Mucosa of stomach (tissue), 1 donor: ENCODE results near the gene KCNT2.

ENCODE experiments used
- H3K27me3 ChIP-seq: one replicate; pipeline ENCODE4 v1.7.0; 2013; ENCODE audit warnings: mild to moderate bottlenecking, low read length; ENCODE audit not compliant: control insufficient read depth, insufficient read depth
- H3K36me3 ChIP-seq: one replicate; pipeline ENCODE4 v1.7.0; 2013; ENCODE audit warnings: low read length; ENCODE audit not compliant: control insufficient read depth, insufficient read depth
- H3K4me1 ChIP-seq: one replicate; pipeline ENCODE4 v1.7.0; 2013; ENCODE audit warnings: mild to moderate bottlenecking, low read length; ENCODE audit not compliant: control insufficient read depth, insufficient read depth
- H3K4me3 ChIP-seq: one replicate; pipeline ENCODE4 v1.7.0; 2013; ENCODE audit warnings: low read length
- H3K9ac ChIP-seq: one replicate; pipeline ENCODE4 v1.7.0; 2013; ENCODE audit warnings: mild to moderate bottlenecking, low read length, moderate library complexity
- H3K9me3 ChIP-seq: one replicate; pipeline ENCODE4 v1.7.0; 2013; ENCODE audit warnings: mild to moderate bottlenecking, low read length, moderate library complexity; ENCODE audit not compliant: control insufficient read depth
- donor health status: Pancreatic carcinoma.

The KCNT2 gene

GRCh38 chr1:196380316-196380715, 227.9 kb downstream of the KCNT2 start:
- Histone ChIP-seq H3K9ac (no peak overlapping the region), H3K4me1 (no peaks in the 10 kb centered on the region), H3K4me3 (no peak overlapping the region)

DNA sequence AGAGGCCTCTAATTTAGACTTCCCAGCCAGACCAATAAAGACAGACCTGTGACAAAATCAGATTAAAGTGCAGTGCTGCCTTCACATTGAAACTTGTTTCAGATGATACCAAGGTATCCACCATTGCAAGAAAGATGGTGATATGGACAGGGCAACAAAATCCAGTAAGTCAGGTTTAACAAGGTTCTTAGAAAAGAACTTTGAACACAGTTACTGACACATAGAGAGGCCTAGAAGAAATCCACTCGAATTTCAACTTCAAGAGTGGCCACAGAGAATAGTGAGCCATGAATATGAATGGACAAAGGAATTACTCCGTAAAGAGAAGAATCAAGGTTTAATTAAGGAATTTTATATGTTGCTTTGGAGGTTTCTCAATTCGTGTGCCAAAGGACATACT, 230.4 kb downstream of the KCNT2 start:
- no peak overlapping the region for H3K4me3 ChIP-seq
- H3K9ac ChIP-seq, result no peak overlapping the region
- H3K27me3 ChIP-seq, result no peaks in the 10 kb centered on the region
- H3K9me3 ChIP-seq, result no peaks in the 10 kb centered on the region
- H3K4me1 ChIP-seq, result no peaks in the 10 kb centered on the region
- no peaks in the 10 kb centered on the region for H3K36me3 ChIP-seq

More at GRCh38 chr1:196380316-196380715, 227.9 kb downstream of the KCNT2 start:
- Histone ChIP-seq H3K36me3 (no peaks in the 10 kb centered on the region), H3K9me3 (no peaks in the 10 kb centered on the region), H3K27me3 (no peaks in the 10 kb centered on the region)

GRCh38 chr1:196376630-196377328, 231.5 kb downstream of the KCNT2 start:
- Histone ChIP-seq H3K4me1 (no peaks in the 10 kb centered on the region), H3K9me3 (no peaks in the 10 kb centered on the region), H3K9ac (no peak overlapping the region), H3K4me3 (no peak overlapping the region), H3K27me3 (no peaks in the 10 kb centered on the region), H3K36me3 (no peaks in the 10 kb centered on the region)

- no peak overlapping the region for H3K9ac ChIP-seq
- no peaks in the 10 kb centered on the region for H3K36me3 ChIP-seq
- no peak overlapping the region for H3K4me3 ChIP-seq
- H3K4me1 ChIP-seq, result no peaks in the 10 kb centered on the region
- H3K27me3 ChIP-seq, result no peaks in the 10 kb centered on the region
- no peaks in the 10 kb centered on the region for H3K9me3 ChIP-seq
These were observed 234.4 kb downstream of the KCNT2 start for GRCh38 chr1:196373798-196374197.

DNA sequence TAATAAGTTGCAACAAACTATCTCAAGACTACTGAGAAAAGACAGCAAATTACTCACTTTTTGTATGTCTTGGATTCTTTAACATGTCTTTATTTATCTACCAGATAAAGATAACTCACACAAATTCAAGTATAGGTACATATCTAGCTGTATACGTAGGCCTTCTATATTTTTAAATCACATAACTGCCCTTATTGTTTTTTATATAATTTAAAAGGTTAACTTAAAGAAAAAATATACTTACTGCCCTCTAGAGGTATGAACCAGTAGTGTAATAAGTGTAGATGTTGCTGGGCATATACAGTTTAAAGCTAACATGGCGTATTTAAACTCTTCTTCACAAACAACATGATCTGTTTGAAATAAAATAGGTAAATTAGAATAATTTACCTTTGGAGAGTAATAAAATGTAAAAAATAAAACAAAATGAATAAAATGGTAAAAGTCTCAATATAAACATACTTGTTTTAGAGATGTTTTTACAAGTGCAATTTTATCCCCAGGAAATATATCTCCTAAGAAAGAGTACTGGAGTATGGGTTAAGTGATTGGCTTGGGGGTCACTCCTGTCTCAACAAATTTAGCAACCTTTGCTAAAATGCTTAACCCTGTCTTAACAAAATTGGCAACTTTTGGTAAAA, 235.2 kb downstream of the KCNT2 start:
- H3K9me3 ChIP-seq, result no peaks in the 10 kb centered on the region
- no peak overlapping the region for H3K9ac ChIP-seq
- no peaks in the 10 kb centered on the region for H3K36me3 ChIP-seq
- H3K4me3 ChIP-seq, result no peak overlapping the region
- H3K4me1 ChIP-seq, result no peaks in the 10 kb centered on the region
- no peaks in the 10 kb centered on the region for H3K27me3 ChIP-seq

GRCh38 chr1:196367838-196368237, 240.4 kb downstream of the KCNT2 start:
- Histone ChIP-seq H3K36me3 (no peaks in the 10 kb centered on the region), H3K4me3 (no peak overlapping the region), H3K4me1 (no peaks in the 10 kb centered on the region), H3K9me3 (no peaks in the 10 kb centered on the region), H3K27me3 (no peaks in the 10 kb centered on the region), H3K9ac (no peak overlapping the region)

DNA sequence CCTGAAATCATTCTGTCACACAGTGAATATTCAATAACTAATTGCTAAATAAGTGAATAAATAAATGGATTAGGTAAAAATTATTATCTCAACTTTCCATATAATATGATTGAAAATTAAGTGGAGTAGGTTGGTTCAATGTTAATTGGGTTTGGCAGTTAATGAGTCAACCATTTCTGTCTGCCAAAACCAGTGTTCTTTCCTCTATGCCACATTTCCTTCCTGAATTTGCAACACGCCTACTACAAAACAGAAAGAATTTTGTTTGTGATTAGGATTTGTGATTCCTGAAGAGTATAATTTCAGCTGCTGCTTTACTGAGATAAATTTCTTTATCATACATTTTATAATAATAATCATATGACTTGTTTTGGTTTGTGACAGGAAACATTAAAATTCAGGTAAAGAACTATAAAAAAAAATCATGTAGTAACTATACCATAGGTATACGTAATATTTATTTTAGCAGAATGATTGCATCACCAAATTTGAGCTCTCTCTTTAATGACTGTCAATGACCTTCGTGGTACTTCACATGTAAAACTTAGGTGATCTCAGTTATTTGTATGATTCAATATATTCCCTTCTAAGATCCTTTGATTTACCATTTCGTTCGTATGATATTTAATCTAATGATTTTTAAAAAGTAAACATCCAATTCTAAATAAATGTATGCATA, 241.3 kb downstream of the KCNT2 start:
- no peak overlapping the region for H3K9ac ChIP-seq
- H3K4me3 ChIP-seq, result no peak overlapping the region
- no peaks in the 10 kb centered on the region for H3K27me3 ChIP-seq
- H3K4me1 ChIP-seq, result no peaks in the 10 kb centered on the region
- H3K9me3 ChIP-seq, result no peaks in the 10 kb centered on the region
- H3K36me3 ChIP-seq, result no peaks in the 10 kb centered on the region

GRCh38 chr1:196361112-196361714, 247.0 kb downstream of the KCNT2 start:
- no peaks in the 10 kb centered on the region for H3K9me3 ChIP-seq
- no peaks in the 10 kb centered on the region for H3K4me1 ChIP-seq
- no peaks in the 10 kb centered on the region for H3K36me3 ChIP-seq
- H3K9ac ChIP-seq, result no peak overlapping the region
- H3K27me3 ChIP-seq, result no peaks in the 10 kb centered on the region
- H3K4me3 ChIP-seq, result no peak overlapping the region

DNA sequence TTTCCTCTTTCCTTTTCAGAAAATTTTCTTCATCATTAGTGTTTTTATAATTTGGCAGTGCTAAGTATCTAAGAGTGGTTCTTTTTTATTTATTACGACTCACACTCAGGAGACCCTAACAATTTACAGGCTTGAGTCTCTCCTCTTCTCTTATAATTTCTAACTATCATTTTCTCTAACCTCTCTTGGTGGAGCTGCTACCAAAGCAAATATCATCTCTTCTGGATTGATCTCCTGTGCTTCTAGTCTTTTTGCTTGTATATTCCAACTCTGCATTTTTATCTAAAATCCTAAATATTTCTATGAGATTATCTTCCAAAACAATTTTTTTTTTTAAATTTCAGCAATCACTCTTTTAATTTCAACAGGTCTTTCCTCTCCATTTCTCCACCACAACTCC, 250.3 kb downstream of the KCNT2 start:
- no peaks in the 10 kb centered on the region for H3K9me3 ChIP-seq
- H3K4me3 ChIP-seq, result no peak overlapping the region
- H3K27me3 ChIP-seq, result no peaks in the 10 kb centered on the region
- H3K36me3 ChIP-seq, result no peaks in the 10 kb centered on the region
- H3K4me1 ChIP-seq, result no peaks in the 10 kb centered on the region
- no peak overlapping the region for H3K9ac ChIP-seq

- no peak overlapping the region for H3K9ac ChIP-seq
- no peaks in the 10 kb centered on the region for H3K36me3 ChIP-seq
- no peak overlapping the region for H3K4me3 ChIP-seq
- H3K9me3 ChIP-seq, result no peaks in the 10 kb centered on the region
- no peaks in the 10 kb centered on the region for H3K27me3 ChIP-seq
- no peaks in the 10 kb centered on the region for H3K4me1 ChIP-seq
These were observed 252.9 kb downstream of the KCNT2 start for GRCh38 chr1:196355206-196355786.

GRCh38 chr1:196344453-196344852, 263.8 kb downstream of the KCNT2 start:
- Histone ChIP-seq H3K9ac (no peak overlapping the region), H3K4me1 (no peaks in the 10 kb centered on the region), H3K36me3 (no peaks in the 10 kb centered on the region), H3K27me3 (no peaks in the 10 kb centered on the region), H3K4me3 (no peak overlapping the region), H3K9me3 (no peaks in the 10 kb centered on the region)

GRCh38 chr1:196324345-196324744, 283.9 kb downstream of the KCNT2 start:
- no peak overlapping the region for H3K4me3 ChIP-seq
- no peaks in the 10 kb centered on the region for H3K36me3 ChIP-seq
- no peaks in the 10 kb centered on the region for H3K27me3 ChIP-seq
- no peaks in the 10 kb centered on the region for H3K9me3 ChIP-seq
- H3K9ac ChIP-seq, result no peak overlapping the region
- H3K4me1 ChIP-seq, result no peaks in the 10 kb centered on the region
